GM12872 (cell line): Measurements from ENCODE around the gene IPO4.

Experiments
- TF ChIP-seq, protein P1 (sequence below): IDR thresholded peaks from 3 replicates; pipeline ENCODE4 v1.5.1; 2011; ENCODE audit warnings: low read depth, mild to moderate bottlenecking, low read length, moderate library complexity; ENCODE audit not compliant: insufficient read depth

Gene IPO4

DNA sequence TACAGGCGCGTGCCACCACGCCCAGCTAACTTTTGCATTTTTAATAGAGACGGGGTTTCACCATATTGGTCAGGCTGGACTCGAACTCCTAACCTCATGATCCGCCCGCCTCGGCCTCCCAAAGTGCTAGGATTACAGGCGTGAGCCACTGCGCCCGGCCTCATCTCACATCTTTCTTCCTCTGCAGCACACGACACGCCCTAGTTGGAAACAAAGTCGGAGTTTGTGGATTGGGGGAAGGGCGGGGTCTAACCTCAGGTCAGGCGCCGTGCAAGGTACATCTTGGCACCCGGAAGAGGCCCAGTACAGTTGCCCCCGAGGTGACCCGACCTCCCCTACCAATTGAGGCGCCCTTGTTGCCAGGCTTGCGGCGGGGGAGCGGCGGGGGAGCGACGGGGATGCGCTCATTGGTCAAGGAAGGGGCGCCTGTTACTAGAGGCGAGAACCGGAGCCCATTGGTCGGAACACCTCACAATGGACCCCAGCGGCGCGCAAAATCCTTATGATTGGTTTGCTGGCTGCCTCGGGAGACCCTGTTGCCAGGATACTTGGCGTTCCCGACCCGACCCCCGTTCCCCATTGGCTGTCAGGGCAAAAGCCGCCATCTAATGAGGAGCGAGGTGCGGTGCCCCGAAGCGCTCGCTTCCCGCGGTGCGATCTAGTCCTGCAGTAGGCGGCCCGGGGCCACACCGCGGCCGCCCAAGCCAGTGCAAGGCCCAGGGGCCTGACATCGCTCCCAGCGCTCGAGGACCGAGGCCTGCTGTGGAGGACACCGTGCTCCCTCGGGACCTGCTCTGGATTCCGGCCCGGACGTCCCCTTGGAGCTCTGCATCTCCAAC is 17.0 kb downstream of the IPO4 start, which contains the start of gene REC8:
Gene REC8 (plus strand): TSS at position 659 of the 839 bp plus-strand sequence. CDS start 473 bp downstream, outside the sequence.
- TF ChIP-seq, protein P1, sequence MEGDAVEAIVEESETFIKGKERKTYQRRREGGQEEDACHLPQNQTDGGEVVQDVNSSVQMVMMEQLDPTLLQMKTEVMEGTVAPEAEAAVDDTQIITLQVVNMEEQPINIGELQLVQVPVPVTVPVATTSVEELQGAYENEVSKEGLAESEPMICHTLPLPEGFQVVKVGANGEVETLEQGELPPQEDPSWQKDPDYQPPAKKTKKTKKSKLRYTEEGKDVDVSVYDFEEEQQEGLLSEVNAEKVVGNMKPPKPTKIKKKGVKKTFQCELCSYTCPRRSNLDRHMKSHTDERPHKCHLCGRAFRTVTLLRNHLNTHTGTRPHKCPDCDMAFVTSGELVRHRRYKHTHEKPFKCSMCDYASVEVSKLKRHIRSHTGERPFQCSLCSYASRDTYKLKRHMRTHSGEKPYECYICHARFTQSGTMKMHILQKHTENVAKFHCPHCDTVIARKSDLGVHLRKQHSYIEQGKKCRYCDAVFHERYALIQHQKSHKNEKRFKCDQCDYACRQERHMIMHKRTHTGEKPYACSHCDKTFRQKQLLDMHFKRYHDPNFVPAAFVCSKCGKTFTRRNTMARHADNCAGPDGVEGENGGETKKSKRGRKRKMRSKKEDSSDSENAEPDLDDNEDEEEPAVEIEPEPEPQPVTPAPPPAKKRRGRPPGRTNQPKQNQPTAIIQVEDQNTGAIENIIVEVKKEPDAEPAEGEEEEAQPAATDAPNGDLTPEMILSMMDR = no peak

GRCh38 chr14:24167469-24168114 is 21.0 kb downstream of the IPO4 start:
- TF ChIP-seq, protein P1 = no peak

- TF ChIP-seq, protein P1 = no peak
These were observed 22.8 kb downstream of the IPO4 start for GRCh38 chr14:24165785-24166184.

GRCh38 chr14:24164518-24164991 is 24.1 kb downstream of the IPO4 start:
- TF ChIP-seq, protein P1 = no peak

DNA sequence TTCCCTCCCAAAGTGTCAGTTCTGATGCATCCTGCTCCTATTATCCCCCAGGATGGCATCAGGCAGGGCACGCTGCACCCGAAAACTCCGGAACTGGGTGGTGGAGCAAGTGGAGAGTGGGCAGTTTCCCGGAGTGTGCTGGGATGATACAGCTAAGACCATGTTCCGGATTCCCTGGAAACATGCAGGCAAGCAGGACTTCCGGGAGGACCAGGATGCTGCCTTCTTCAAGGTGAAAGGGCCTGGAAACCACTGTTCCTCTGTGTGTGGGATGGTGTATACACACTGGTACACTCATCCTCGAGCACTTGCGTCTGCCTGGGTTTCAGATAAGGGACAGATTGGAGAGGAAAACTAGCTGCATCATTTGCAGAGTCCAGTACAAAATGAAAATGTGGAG is 26.5 kb downstream of the IPO4 start:
- TF ChIP-seq, protein P1 = no peak

DNA sequence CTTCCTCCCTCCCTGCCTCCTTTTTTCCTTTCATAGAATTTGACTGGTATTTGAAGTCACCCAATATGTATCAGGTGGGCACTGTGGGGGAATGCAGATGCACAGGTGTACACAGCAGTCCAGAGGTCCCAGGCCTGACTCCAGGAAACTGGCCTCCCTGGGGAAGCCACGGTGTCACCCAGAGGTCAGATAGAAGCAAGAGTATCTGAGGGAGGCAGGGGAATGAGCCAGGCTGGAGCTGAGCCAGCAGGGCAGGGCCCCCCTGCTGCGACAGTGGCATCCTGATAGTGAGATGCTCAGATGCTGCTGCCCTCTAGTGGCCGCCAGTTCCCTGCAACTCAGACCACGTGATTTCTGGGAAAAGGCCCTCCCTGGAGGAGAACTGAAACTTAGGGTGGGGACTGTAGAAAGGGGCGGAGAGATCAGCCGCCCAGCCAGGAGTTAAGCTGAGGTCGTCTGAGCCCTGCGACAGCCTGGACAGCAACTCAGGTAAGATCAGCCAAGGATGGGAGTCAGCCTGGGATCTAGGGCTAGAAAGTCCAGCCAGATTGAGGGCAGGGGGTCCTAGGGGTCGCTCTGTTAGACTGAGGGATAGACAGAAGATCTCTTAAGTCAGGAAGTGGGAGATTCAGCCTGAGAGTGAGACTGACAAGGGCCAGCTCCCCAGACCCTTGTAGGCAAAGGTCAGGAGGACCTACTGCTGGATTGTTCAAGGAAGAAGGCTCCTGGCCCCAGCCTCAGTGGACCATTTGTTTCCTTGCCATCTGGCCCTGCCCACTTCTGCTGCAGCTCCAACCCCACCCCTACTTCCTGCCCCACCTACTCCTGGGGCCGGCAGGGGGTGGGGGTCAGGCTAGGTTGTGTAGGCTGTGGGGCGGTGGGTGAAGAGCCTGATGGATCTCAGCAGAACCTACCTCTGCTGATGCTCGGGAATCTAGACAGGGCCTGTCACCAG is 27.5 kb downstream of the IPO4 start, which contains the start of gene IRF9:
Gene IRF9 (plus strand): TSS at position 416 of the 955 bp plus-strand sequence. CDS start 880 bp downstream, outside the sequence.
- TF ChIP-seq, protein P1 = peak; percentile 90

- TF ChIP-seq, protein P1 = no peak
These were observed 28.1 kb downstream of the IPO4 start for GRCh38 chr14:24160499-24160849.
